22Rv1 (cell line): Measurements from ENCODE around the gene CLDN5.

ENCODE experiments used
- H3K27ac ChIP-seq: fragments of 450-650 bp; 2 replicates; pipeline ENCODE4 v1.5.1; 2017
- CTCF ChIP-seq: fragments of 450-650 bp; IDR thresholded peaks from 2 replicates; pipeline ENCODE4 v1.5.1; 2017; ENCODE audit warnings: mild to moderate bottlenecking
- ZFX ChIP-seq: fragments of 450-650 bp; IDR thresholded peaks from 2 replicates; pipeline ENCODE4 v1.6.1; 2017; ENCODE audit warnings: antibody characterized with exemption, borderline replicate concordance

The CLDN5 gene

GRCh38 chr22:19488884-19489843 lies 35.0 kb downstream of the CLDN5 start:
- H3K27ac ChIP-seq = no peak overlapping the region; the same call in 1 of the 2 replicates
- TF ChIP-seq ZFX (no peak), CTCF (peak; percentile 16; the same call in 1 of the 2 replicates)

DNA sequence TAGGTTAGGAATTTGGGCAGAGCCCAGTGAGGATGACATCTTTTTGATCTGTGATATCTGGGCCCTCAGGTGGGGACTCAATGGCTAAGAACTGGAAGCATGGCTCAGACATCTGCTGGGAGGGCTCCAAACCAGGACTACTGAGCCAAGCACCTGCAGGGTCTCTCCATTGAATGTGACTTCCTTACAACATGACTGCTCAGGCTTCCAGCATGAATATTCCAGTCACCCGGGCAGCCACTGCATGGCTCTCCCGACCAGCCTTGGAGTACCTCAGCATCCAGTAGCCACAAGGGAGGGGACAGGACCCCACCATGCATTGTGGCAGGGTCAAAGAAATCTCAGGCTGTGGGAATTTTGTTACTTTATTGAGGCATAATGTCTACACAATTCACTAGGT lies 35.9 kb downstream of the CLDN5 start:
- H3K27ac ChIP-seq = no peak overlapping the region; the same call in 1 of the 2 replicates
- TF ChIP-seq ZFX (no peak), CTCF (no peak)

DNA sequence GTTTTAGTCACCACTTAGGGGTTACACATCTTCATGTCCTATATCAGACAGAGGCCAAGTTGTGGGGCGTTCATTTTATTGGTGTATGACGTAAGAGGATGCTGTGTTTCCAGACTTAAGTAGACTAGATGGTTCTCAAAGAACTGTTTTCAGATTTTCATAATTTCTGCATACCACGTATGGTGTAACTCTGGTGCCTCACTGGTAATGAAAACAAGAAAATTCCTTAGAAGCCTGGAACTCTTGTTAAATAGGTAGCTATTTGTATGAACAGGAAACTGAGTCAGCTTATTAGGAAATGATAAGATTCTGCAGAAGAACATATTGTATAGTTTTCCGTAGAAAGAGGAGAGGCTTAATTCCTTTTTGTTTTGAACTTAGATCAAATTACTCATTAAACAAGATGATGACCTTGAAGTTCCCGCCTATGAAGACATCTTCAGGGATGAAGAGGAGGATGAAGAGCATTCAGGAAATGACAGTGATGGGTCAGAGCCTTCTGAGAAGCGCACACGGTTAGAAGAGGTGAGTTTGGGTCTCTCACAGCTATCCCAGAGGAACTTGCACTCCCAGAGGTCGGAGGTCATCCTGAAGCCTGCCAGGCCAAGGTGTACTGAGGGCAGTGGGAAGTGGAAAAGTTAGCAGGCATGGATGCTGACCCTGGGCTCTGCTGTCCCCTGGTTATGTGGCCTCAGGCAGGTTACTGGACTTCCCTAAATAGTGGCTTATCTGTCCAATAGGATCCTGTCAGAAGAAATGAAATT lies 40.5 kb downstream of the CLDN5 start:
- H3K27ac ChIP-seq = no peak overlapping the region
- no peak for TF ChIP-seq ZFX
- TF ChIP-seq CTCF = no peak

DNA sequence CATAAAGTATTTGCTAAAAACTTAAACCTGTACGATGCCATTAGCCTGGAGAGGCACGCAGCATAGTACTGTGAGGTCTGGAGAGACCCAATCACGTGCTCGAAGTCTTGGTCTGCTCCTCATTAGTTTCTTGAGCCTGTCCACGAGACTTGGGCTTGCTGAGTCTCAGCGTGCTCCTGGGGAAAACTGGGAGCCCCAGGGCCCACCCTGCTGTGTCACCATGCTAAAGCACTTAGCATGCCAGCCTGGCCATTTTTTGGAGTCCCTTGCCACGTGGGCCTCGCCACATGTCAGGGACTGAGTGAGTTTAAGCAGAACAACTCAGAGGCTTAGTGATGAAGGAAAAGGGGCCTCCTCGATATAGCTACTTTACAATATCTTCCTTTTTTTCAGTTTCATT lies 41.9 kb downstream of the CLDN5 start:
- H3K27ac ChIP-seq = no peak overlapping the region
- TF ChIP-seq ZFX (no peak), CTCF (no peak)

DNA sequence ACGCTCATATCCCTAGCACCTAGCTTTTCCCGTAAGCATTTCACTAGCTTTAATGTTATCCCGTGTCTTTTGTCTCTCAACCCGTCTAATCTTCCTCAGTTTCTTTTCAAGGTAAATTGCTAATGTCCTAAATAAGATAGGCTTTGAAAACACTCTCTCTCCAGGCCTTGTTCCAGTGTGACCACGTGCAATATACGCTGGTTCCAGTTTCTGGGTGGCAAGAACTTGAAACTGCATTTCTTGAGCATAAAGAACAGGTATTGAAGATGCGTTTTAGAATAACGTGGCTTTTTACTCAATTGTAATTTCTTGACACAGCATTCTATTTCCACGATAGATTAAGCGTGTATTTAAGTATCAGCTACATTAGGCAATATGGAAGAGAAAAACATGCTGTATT lies 43.4 kb downstream of the CLDN5 start:
- peak overlapping the region; percentile 90 for H3K27ac ChIP-seq
- TF ChIP-seq ZFX (no peak), CTCF (no peak)

- peak overlapping the region; percentile 90 for H3K27ac ChIP-seq
- TF ChIP-seq CTCF = no peak
- TF ChIP-seq ZFX = no peak
Measured at GRCh38 chr22:19480173-19480568, 44.0 kb downstream of the CLDN5 start.
